Measurements from ENCODE around the gene DNAJC11. TPM values are rescaled to one million over a fixed set of nuclear protein-coding genes. Genes with fewer than 3 reads are reported as not detected.

Gene DNAJC11
- total and polyA plus RNA-seq, 9 donors, result 10.1 to 94.5 (median 37.1) TPM

GRCh38 chr1:6694121-6694713 is 7.4 kb downstream of the DNAJC11 start:
- no peak for DNase-seq
- no peaks in the 10 kb centered on the region for H3K36me3 ChIP-seq
- no peak overlapping the region for H3K4me3 ChIP-seq
- no peaks in the 10 kb centered on the region for H3K9me3 ChIP-seq
- WGBS, 3 donors, result 84 to 88% (median 84%) methylated on average over 10 of the region's 10 CpGs
- H3K27ac ChIP-seq, result no peak overlapping the region
- H3K4me1 ChIP-seq (ENCODE audit: insufficient read depth), result no peaks in the 10 kb centered on the region
- TF ChIP-seq POLR2A (IDR thresholded peaks at IDR 0.05) (no peak), EP300 (IDR thresholded peaks at IDR 0.05) (no peak), CTCF (IDR thresholded peaks at IDR 0.05) (no peak)
- intact Hi-C loops (cut with DNase I), result no loop called here
- no peaks in the 10 kb centered on the region for H3K27me3 ChIP-seq

- H3K36me3 ChIP-seq, result no peaks in the 10 kb centered on the region
- H3K4me1 ChIP-seq (ENCODE audit: insufficient read depth), result no peaks in the 10 kb centered on the region
- TF ChIP-seq POLR2A (IDR thresholded peaks at IDR 0.05) (no peak), EP300 (IDR thresholded peaks at IDR 0.05) (no peak), CTCF (IDR thresholded peaks at IDR 0.05) (no peak)
- no peaks in the 10 kb centered on the region for H3K9me3 ChIP-seq
- WGBS, 3 donors, result 82 to 98% (median 87%) methylated on average over 9 of the region's 9 CpGs
- intact Hi-C loops (cut with DNase I), result no loop called here
- no peak overlapping the region for H3K4me3 ChIP-seq
- no peak overlapping the region for H3K27ac ChIP-seq
- DNase-seq, result no peak
- H3K27me3 ChIP-seq, result no peaks in the 10 kb centered on the region
Observed at GRCh38 chr1:6692956-6693355, 8.7 kb downstream of the DNAJC11 start.

- WGBS, 3 donors, result 28 to 37% (median 35%) methylated on average over 4 of the region's 4 CpGs
- Histone ChIP-seq H3K4me3 (no peak overlapping the region), H3K4me1 (ENCODE audit: insufficient read depth) (no peaks in the 10 kb centered on the region), H3K9me3 (no peaks in the 10 kb centered on the region), H3K27me3 (no peaks in the 10 kb centered on the region), H3K27ac (no peak overlapping the region), H3K36me3 (no peaks in the 10 kb centered on the region)
- DNase-seq, result no peak
- TF ChIP-seq POLR2A (IDR thresholded peaks at IDR 0.05), result no peak
- no peak for TF ChIP-seq CTCF (IDR thresholded peaks at IDR 0.05)
- TF ChIP-seq EP300 (IDR thresholded peaks at IDR 0.05), result no peak
- intact Hi-C loops (cut with DNase I), result no loop called here
Observed at GRCh38 chr1:6691507-6691906, 10.1 kb downstream of the DNAJC11 start.

GRCh38 chr1:6690186-6690585 is 11.4 kb downstream of the DNAJC11 start:
- Histone ChIP-seq H3K4me1 (ENCODE audit: insufficient read depth) (no peaks in the 10 kb centered on the region), H3K9me3 (no peaks in the 10 kb centered on the region), H3K4me3 (no peak overlapping the region), H3K36me3 (no peaks in the 10 kb centered on the region), H3K27ac (no peak overlapping the region), H3K27me3 (no peaks in the 10 kb centered on the region)
- WGBS, 3 donors, result 93 to 95% (median 94%) methylated on average over 7 of the region's 7 CpGs
- DNase-seq, result no peak
- intact Hi-C loops (cut with DNase I), result no loop called here
- no peak for TF ChIP-seq EP300 (IDR thresholded peaks at IDR 0.05)
- no peak for TF ChIP-seq CTCF (IDR thresholded peaks at IDR 0.05)
- no peak for TF ChIP-seq POLR2A (IDR thresholded peaks at IDR 0.05)
